ENCODE results near the gene CYTL1.

GRCh38 chr4:5045097-5045496, 25.8 kb upstream of the CYTL1 start:
- TF ChIP-seq, protein P1, sequence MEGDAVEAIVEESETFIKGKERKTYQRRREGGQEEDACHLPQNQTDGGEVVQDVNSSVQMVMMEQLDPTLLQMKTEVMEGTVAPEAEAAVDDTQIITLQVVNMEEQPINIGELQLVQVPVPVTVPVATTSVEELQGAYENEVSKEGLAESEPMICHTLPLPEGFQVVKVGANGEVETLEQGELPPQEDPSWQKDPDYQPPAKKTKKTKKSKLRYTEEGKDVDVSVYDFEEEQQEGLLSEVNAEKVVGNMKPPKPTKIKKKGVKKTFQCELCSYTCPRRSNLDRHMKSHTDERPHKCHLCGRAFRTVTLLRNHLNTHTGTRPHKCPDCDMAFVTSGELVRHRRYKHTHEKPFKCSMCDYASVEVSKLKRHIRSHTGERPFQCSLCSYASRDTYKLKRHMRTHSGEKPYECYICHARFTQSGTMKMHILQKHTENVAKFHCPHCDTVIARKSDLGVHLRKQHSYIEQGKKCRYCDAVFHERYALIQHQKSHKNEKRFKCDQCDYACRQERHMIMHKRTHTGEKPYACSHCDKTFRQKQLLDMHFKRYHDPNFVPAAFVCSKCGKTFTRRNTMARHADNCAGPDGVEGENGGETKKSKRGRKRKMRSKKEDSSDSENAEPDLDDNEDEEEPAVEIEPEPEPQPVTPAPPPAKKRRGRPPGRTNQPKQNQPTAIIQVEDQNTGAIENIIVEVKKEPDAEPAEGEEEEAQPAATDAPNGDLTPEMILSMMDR (IDR thresholded peaks at IDR 0.05): no peak
- TF ChIP-seq POLR2A (IDR thresholded peaks at IDR 0.05): no peak

Measured in tibial nerve (tissue), 3 donors.